Measurements from ENCODE around the gene C15orf39.

GRCh38 chr15:75203908-75204263 is 2.2 kb downstream of the C15orf39 start:
- TF ChIP-seq CTCF (tag by site-specific recombination; IDR thresholded peaks at IDR 0.05) = no peak
- TF ChIP-seq REST (tag by site-specific recombination; IDR thresholded peaks at IDR 0.05) = no peak
- no peak for TF ChIP-seq ZNF560 (tag by site-specific recombination; IDR thresholded peaks at IDR 0.05; ENCODE audit: borderline replicate concordance)
- no peak for TF ChIP-seq ZNF747 (tag by site-specific recombination; IDR thresholded peaks at IDR 0.05)
- no peak for TF ChIP-seq ATF2 (tag by site-specific recombination; IDR thresholded peaks at IDR 0.05; ENCODE audit: low read depth)
- TF ChIP-seq SETDB1 (IDR thresholded peaks at IDR 0.05; ENCODE audit: insufficient read length, low read length) = no peak
- no peak for TF ChIP-seq ZNF76 (tag by site-specific recombination; IDR thresholded peaks at IDR 0.05; ENCODE audit: borderline replicate concordance, low read depth)
- TF ChIP-seq SP2 (tag by site-specific recombination; IDR thresholded peaks at IDR 0.05) = no peak

Data from HEK293 (cell line).